Bronchial epithelial cell (primary cell): ENCODE data around the gene KIAA1671. TPM values are rescaled to one million over a fixed set of nuclear protein-coding genes. Genes with fewer than 3 reads are reported as not detected.

ENCODE experiments used
- DNase-seq: peaks from one replicate; pipeline ENCODE4 v3.0.0-alpha.2; 2010; ENCODE audit warnings: low read depth
- FAIRE-seq: peaks from 2 replicates; lab custom pipeline; 2011; peaks lifted over from hg19 to GRCh38; lab: Jason Lieb, UNC
- H3K27me3 ChIP-seq: 2 replicates; pipeline ENCODE4 v1.5.1; 2011; ENCODE audit warnings: low read length; ENCODE audit not compliant: control insufficient read depth, insufficient read depth
- H3K36me3 ChIP-seq: 2 replicates; pipeline ENCODE4 v1.5.1; 2011; ENCODE audit warnings: low read length; ENCODE audit not compliant: control insufficient read depth, insufficient read depth
- H3K4me3 ChIP-seq: 2 replicates; pipeline ENCODE4 v1.5.1; 2011; ENCODE audit warnings: mild to moderate bottlenecking, low read depth, low read length, control low read depth
- CTCF ChIP-seq: IDR thresholded peaks from 2 replicates; pipeline ENCODE4 v1.5.1; 2011; ENCODE audit warnings: mild to moderate bottlenecking, moderate library complexity, low read length, control low read depth, inconsistent platforms; ENCODE audit not compliant: insufficient read depth, severe bottlenecking
- total RNA-seq: library from RNA; depleted of rRNA; stranded (reverse); fragments of >200 nt; gene quantifications from 2 replicates; pipeline ENCODE4 v1.2.1, GENCODE V29; 2014

KIAA1671 gene
- total RNA-seq, 1 donor from 2014 or later: 14.7 TPM

DNA sequence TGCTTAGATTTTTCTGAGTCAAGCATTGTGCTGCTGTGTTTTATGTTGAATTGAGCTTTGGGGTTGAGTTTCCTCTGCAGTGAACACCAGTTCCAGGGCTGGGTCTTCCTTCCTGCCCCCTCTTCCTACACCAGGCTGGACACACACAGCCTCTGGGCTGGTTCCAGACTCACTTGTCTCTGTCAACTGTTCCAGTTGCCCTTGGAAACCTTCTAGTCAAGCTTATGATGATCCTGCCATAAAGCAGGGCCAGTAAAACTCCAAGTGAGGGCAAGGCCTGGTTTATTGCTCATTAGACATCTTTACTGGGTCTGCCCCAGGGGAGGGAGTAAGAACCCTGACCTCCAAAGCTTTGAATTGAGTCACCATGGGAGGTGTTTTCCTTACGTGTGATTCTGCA is 61.1 kb downstream of the KIAA1671 start:
- DNase-seq: peak; percentile 54
- no peak for TF ChIP-seq CTCF
- Histone ChIP-seq H3K27me3 (no peaks in the 10 kb centered on the region), H3K4me3 (no peak overlapping the region), H3K36me3 (peaks cover 3% of the 10 kb centered on the region)
- FAIRE-seq: no peak

- Histone ChIP-seq H3K36me3 (peaks cover 4% of the 10 kb centered on the region), H3K4me3 (no peak overlapping the region), H3K27me3 (no peaks in the 10 kb centered on the region)
- DNase-seq (no peak), FAIRE-seq (no peak)
- no peak for TF ChIP-seq CTCF
Observed at GRCh38 chr22:25014896-25015755, 62.6 kb downstream of the KIAA1671 start.

DNA sequence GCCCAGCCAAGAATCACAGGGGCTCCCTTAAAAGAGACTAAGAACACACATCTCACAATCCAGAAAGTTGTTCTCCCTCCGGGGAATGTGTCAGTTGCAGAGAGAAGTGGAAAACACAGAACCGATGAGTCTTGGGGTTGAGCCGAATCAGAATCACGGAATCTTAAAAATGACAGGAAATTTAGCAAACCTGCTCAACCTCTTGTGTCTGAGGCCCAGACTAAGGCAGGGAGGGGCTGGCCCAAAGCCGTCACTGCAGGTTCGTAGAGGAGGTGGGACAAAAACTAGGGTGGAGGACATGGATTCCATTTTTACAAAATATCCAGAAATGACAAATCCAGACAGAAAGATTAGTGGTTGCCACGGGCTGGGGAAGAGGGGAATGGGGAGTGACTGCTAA is 63.8 kb downstream of the KIAA1671 start:
- no peak for TF ChIP-seq CTCF
- FAIRE-seq: no peak
- DNase-seq: no peak
- Histone ChIP-seq H3K36me3 (peaks cover 4% of the 10 kb centered on the region), H3K4me3 (no peak overlapping the region), H3K27me3 (no peaks in the 10 kb centered on the region)

- DNase-seq (no peak), FAIRE-seq (no peak)
- no peak for TF ChIP-seq CTCF
- Histone ChIP-seq H3K36me3 (peaks cover 4% of the 10 kb centered on the region), H3K27me3 (no peaks in the 10 kb centered on the region), H3K4me3 (no peak overlapping the region)
Observed at GRCh38 chr22:25018009-25018408, 65.5 kb downstream of the KIAA1671 start.

DNA sequence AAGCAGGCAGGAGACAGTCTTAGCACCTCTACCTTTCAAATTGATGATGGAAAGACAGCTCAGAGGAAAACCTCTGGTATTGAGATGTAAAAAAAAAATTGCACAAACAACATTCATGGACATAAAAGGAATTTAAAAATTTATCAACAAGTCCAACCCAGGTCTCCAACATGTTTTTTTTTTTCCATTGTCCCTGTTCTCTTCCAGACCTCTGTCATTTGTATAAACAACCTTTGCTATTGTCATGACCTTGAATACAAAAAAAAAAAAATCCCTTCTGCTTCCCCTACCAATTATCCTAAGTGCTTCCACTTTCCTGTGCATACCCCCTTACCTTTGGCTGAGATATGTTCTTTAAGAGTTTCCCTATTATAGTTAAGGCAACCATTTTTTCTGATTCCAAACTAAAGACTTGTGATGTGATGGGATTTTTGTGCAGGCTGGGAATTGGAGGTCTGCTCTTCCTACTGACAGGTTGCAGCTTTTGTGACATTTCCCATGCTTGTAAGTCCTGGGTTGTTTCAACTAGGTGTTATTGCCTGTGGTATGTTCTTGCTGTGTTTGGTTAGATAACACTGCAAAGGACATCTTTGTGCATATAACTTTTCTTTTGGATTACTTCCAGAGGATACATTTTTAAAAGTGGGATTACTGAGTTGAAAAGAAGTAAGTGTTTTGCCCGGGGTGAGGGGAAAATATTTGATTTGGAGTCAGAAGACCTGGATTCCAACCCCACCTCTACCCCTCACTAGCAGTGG is 67.1 kb downstream of the KIAA1671 start:
- DNase-seq: no peak
- TF ChIP-seq CTCF: no peak
- peaks cover 4% of the 10 kb centered on the region for H3K36me3 ChIP-seq
- no peaks in the 10 kb centered on the region for H3K27me3 ChIP-seq
- FAIRE-seq: no peak
- H3K4me3 ChIP-seq: no peak overlapping the region
